DMS53 treated with DMSO at 0.1 percent for 48 hours (cell line): ENCODE data around the gene NYAP1.
"Not testable (repeated sequence)": the region's sequence is repeated elsewhere in the genome, so short reads cannot be mapped to it uniquely, and the experiment has no call there.

ENCODE experiments used
- DNase-seq: peaks from one replicate; lab custom pipeline; 2025; ENCODE audit not compliant: unreplicated experiment; lab: John Stamatoyannopoulos, UW

The NYAP1 gene

DNA sequence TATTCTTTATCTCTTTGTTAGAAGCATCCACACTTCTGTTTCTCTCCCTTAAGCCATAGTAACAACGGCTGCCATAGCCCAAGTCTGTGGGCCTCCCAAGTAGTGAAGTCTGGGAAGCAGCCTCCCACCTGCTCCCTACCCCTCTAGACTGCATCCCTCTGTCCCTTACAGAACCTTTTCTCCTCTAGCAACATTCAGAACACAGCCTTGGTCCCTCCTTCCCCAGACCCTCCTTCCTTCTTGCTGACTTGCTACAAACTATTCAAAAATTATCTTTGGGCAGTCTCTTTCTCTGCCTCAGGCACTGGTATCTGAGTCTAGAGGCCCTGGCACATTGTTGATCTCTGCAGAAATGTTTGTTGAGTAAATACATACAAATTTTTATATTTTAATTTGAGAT is 2.3 kb upstream of the NYAP1 start:
- no peak for DNase-seq

DNA sequence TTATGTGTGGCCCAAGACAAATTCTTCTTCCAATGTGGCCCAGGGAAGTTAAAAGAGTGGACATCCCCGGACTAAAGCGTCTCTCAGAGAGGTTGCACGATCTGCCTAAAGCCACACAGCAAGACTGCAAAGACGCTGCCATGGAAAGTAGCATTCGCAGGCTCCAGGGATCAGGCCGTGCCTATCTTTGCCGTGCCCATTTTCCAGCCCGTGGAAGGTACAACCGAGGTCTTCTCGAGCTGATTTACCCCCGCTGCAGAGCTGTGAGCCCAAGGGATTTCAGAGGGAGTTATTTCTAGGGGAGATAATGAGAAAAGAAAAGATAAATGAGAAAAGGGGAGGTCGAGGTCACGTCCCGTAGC is 1.0 kb upstream of the NYAP1 start:
- DNase-seq, result no peak

DNA sequence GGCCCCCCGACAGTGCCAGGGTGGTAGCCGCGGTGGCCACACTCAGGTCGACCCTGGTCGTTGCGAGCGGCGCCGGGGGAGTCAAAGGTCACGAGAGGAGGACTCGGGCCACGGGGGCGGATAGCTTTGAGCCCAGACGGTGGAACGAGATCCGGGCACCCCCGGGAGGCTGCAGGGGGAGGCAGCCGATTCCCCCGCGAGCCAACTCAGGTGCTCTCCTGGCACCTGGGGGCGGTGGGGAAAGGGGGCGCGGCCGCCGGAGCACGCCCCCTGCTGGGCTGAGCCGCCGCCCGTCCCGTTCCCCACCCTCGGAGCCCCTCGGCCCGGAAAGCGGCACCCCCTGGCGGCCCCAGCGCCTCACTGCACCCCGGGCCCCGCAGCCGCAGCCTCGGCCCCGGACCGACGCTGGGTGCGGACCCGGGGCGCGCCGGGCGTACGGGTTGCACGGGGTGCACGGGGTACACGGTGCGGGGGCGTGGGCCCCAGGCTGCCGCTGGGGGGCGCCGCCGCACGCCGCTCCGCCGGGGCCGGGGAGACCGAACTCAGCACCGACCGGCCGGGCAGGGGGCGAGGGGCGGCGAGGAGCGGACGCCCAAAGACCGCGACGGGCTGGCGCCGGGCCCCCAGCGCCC is 521 bp upstream of the NYAP1 start:
- peak; percentile 23 for DNase-seq

DNA sequence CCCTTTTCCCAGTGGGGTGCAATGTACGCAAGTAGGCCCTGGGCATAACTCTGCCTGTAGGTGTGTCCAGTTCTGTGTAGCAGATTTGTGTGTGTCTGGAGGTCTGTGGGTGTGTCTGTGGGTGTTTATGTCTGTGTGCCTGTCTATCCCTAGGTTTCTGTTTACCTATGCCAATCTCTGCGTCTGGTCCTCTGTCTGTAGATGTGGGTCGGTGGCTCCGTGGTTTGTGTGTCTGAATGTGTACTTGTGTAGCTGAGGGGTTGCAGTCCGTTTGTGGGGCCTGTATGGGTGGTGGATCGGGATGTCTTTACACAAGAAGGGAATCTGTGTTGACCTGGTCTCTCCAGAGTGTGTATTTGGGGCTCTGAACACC is 932 bp downstream of the NYAP1 start:
- no peak for DNase-seq

DNA sequence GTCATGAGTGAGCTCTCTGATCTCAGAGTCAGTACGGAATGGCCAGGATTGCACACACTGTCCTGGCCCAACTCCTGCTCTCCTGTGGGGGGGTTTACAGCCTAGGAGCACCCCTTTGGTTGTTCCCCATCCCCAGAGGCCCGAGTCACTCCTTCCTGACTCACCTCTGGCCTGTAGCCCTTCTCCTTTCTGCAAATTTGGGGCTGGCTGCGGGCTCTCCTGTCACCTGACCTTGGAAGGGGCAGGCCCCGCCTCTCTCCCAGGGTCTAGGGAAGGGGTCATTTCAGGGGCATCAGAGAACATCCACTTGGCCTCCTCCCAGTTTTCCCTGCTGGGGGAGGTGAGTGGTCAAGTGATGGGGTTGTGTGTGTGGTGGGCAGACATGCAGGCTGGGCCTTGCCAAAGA is 1.7 kb downstream of the NYAP1 start:
- no peak for DNase-seq

DNA sequence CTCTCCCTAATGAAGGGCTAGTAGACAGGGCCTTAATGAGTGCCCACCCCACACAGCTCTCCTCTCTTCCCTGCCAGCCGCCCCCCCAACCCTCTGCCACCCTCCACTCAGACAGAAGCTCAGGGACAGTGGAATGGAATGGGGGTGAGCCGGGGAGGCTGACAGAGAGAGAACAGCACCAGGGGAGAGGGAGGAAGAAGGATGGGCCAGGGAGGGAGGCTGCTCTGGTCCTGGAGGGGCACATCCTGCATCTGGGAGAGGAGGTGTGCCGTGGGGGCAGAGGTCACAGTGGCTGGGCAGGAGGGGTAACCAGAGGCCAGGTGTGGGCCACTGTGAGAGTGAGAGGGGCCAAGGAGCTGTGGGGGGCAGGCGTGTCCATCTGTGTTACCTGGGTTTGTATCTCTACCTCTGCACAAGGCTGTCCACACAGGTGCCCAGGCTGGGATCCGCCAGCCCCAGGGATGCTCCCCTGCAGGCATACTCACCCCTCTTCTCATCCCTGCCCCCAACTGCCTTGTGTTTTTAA is 2.4 kb downstream of the NYAP1 start:
- DNase-seq, result no peak

DNA sequence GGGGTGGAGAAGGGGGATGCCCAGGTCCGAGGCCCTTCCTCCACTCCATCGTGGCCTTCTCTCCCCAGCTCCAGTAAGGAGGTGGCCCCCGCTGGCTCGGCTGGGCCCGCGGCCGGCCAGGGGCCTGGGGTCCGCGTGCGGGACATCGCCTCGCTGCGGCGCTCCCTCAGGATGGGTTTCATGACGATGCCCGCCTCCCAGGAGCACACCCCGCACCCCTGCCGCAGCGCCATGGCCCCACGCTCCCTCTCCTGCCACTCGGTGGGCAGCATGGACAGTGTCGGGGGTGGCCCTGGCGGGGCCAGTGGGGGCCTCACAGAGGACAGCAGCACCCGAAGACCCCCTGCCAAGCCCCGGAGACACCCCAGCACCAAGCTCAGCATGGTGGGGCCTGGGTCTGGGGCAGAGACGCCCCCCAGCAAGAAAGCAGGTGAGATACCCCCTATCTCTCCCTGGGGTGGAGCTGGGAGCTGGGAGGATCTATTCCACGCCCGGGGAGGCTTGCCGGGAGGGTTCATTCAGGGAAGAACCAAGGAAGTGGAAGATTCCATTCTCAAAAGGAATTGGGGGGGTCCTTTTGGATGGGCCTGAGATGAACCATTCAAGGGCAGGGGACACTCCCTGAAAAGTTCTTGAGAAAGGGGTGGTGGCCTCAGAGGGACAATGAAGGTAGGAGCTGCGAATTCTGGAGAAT is 3.2 kb downstream of the NYAP1 start:
- no peak for DNase-seq

DNA sequence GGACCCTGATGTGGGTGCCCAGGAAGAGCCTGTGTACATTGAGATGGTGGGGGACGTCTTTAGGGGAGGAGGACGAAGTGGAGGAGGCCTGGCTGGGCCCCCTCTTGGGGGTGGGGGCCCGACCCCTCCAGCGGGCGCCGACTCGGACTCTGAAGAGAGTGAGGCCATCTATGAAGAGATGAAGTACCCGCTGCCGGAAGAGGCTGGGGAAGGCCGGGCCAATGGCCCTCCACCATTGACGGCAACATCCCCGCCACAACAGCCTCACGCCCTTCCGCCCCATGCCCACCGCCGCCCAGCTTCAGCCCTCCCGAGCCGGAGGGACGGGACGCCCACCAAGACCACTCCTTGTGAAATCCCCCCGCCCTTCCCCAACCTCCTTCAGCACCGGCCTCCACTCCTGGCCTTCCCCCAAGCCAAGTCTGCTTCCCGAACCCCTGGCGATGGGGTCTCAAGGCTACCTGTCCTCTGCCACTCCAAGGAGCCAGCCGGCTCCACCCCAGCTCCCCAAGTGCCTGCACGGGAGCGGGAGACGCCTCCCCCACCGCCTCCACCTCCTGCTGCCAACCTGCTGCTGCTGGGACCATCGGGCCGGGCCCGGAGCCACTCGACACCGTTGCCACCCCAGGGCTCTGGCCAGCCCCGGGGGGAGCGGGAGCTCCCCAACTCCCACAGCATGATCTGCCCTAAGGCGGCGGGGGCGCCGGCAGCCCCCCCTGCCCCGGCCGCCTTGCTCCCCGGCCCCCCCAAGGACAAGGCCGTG is 4.8 kb downstream of the NYAP1 start:
- DNase-seq, result no peak

DNA sequence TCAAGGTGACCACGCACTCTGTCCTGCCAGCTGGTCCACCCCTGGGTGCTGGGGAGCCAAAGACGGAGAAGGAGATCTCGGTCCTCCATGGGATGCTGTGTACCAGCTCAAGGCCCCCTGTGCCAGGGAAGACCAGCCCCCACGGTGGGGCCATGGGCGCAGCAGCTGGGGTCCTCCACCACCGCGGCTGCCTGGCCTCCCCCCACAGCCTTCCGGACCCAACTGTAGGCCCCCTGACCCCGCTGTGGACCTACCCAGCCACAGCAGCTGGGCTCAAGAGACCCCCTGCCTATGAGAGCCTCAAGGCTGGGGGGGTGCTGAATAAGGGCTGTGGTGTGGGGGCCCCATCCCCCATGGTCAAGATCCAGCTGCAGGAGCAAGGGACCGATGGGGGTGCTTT is 5.4 kb downstream of the NYAP1 start:
- no peak for DNase-seq

DNA sequence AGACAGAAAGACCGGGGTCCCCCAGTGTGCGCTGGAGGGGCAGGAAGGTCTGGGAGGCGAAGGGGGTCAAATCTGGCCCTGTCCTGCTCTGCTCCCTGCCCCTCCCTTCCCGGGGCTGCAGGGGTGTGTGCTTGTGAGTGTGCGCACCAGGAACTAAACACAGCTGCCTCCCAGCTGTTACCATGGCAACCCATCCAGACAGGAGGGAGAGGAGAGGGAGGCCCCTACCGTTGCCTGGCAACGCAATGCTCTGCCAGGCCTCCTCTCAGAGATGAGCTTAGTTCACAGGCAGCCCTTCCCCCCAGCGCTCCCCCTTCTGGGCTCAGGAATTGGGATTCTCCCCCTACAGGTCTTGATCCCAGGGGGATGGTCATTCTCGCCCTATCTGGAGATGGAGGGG is 6.1 kb downstream of the NYAP1 start:
- peak; percentile 99 for DNase-seq

DNA sequence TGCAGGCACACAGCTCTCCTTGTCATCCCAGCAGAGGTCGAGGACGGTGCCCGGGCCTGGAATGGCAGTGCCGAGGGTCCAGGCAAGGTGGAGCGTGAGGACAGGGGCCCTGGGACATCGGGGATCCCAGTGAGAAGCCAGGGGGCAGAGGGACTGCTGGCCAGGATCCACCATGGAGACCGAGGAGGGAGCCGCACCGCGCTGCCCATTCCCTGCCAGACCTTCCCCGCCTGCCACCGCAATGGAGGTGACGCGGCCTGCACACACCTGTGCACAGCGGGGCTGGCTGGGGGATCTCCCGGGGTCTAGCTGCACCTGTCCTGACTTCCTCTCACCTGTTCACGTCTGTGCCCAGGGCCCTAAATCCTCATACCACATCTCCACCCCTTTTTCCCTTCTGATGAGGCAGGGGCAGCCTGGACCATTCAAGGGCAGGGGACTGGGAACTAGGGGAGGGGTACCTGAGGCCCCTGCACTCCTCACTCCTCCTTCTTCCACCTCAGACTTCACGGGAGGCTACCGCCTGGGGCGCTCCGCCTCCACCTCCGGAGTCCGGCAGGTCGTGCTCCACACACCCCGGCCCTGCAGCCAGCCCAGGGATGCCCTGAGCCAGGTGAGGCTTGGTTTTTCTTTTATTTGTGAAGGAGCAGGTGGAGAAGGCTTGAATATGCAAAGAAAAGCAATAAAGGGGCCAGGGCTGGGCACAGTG is 6.9 kb downstream of the NYAP1 start:
- DNase-seq, result no peak

DNA sequence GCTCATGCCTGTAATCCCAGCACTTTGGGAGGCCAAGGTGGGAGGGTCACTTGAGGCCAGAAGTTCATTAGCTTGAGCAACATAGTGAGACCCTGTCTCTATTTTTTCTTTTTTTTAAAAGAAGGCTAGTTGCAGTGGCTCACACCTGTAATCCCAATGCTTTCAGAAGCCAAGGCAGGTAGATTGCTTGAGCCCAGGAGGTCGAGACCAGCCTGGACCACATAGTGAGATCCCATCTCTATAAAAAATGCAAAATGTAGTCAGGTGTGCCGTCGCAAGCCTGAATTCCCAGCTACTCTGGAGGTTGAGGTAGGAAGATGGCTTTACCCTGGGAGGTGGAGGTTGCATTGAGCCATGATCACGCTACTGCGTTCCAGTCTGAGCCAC is 7.5 kb downstream of the NYAP1 start:
- no peak for DNase-seq

DNA sequence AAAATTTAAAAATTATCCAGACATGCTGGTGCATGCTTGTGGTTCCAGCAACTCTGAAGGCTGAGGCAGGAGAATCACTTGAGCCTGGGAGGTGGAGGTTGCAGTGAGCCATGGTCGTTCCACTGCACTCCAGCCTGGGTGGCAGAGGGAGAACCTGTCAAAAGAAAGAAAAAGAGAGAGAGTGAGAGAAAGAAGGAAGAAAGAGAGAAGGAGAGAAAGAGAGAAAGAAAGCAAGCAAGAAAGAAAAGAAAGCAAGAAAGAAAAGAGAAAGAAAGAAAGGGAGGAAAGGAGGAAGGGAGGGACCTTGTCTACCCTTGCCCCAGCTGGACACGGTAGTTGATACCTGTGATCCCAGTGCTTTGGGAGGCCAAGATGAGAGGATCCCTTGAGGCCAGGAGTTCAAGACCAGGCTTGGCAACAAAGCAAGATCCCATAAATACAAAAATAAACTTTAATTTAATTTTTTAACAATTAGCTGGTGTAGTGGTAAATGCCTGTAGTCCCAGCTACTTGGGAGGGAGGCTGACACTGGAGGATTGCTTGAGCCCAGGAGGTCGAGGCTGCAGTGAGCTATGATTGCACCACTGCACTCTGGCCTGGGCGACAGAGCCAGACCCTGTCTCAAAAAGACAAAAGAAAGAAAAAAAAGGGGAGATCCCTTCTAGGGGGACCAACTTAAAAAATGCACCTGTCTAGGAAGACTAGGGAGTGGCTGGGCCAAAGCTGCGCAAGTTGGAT is 9.2 kb downstream of the NYAP1 start:
- no peak for DNase-seq

DNA sequence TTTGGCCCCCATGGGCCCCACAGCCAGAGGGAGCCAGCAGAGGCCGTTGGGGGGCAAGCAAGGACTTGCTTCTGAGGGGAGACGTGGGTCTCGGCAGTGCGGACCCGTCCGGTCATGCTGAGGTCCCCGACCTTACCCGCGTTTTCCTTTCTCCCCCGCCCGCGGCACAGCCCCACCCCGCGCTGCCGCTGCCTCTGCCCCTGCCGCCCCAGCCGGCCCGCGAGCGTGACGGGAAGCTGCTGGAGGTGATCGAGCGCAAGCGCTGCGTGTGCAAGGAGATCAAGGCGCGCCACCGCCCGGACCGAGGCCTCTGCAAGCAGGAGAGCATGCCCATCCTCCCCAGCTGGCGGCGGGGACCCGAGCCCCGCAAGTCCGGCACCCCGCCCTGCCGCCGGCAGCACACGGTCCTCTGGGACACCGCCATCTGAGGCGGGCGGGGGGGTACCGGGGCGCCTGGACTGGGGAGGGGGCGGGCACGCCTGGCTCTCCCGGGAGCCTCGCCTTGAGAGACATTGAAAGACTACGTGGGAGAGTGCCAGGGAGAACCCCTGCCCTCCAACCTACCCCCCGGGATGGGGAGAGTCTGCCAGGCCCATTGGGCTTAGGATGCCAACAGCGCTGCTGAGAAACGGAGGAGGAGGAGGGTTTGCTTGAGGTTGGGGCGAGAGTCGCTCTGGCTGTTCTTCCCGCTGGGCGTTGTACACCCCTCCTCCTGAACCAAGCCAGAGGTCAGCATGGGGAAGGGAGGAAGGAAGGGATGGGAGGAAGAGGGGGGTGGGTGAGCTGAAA is 9.9 kb downstream of the NYAP1 start:
- DNase-seq, result no peak

DNA sequence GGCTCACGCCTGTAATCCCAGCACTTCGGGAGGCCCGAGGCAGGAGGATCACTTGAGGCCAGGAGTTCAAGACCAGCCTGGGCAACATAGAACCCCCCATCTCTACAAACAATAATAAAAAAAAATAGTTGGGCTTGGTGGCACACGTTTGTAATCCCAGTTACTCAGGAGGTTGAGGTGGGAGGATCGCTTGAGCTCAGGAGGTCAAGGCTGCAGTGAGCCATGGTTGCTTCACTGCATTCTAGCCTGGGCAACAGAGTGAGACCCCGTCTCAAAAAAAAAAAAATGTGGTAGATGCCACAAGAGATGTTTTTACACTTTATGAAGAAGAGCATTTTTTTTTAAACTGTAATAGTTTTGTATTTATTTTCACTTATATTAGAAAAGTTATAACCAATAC is 12.8 kb downstream of the NYAP1 start:
- no peak for DNase-seq

DNA sequence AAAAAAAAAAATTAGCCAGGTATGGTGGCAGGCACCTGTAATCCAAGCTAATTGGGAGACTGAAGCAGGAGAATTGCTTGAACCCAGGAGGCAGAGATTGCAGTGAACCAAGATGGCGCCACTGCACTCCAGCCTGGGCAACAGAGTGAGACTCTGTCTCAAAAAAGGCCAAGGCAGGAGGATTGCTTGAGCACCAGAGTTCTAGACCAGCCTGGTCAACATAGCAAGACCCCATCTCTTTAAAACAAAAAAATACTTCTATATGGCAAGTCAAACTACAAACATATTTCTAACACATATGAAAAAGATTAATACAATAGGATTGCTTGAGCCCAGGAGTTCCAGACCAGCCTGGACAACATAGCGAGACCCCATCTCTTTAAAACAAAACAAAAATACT is 17.0 kb downstream of the NYAP1 start:
- DNase-seq, result not testable (repeated sequence)

DNA sequence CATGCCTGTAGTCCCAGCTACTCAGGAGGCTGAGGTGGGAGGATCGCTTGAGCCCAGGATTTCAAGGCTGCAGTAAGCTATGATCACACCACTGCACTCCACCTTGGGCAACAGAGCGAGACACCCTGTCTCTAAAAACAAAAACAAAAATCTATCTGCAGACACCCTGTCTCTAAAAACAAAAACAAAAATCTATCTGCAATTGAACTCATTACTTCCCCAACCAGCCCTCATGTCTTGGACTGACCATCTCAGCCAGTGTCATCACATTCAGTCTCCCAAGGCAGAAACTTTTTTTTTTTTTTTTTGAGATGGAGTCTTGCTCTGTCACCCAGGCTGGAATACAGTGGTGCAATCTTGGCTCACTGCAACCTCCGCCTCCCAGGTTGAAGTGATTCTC is 20.3 kb downstream of the NYAP1 start:
- not testable (repeated sequence) for DNase-seq

DNA sequence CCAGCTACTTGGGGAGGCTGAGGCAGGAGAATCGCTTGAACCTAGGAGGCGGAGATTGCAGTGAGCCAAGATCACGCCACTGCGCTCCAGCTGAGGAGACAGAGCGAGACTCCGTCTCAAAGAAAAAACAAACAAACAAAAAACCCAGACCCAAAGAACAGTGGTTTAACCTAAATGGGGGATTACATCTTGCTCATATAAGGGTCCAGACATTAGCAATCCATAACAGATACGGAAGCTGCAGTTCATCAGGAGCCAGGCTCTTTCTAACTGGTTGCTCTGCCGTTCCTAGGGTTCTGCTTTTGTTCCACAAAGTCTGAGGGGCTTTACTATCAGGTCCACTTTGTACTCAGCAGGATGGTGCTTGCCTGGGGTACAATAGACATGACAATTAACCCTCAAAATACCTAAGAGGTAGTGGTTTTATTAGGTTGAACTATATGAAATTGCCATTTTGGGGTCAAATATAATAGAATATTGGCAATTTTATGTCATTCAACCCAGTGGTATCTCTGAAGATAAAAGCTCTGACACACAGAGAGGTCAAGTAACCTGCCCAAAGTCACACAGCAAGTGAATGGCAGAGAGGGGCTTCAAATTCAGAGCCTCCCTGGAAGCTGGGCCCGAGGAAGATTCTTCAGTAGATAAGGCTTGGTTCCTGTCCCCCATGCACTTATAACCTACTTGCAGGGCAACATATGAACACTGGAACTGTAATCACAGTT is 21.3 kb downstream of the NYAP1 start:
- DNase-seq, result no peak

DNA sequence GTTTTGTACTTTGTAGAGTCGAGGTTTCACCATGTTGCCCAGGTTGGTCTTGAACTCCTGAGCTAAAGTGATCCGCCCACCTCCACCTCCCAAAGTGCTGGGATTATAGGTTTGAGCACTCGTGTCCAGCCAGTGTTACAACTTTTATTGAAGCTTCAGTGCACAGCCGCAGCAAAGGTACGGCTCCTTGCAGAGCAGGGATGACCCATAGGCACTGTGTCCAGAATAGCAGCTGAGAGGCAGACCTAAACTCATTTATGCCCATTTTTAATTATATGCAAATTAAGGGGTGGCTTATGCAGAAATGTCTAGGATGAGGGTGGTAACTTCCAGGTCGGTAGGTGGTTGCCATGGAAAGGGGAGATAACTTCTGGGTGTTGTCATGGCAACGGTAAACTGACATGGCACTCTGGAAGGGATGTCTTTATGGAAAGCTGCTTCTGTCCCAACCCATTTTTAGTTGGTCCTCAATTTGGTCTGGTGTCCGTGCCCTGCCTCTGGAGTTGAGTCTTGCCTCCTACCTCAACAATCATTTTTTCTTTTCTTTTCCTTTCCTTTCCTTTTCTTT is 22.7 kb downstream of the NYAP1 start:
- no peak for DNase-seq
